Mucosa of stomach (tissue), 1 donor: Measurements from ENCODE around the gene RCE1.

Source experiments
- H3K27me3 ChIP-seq: one replicate; pipeline ENCODE4 v1.7.0; 2013; ENCODE audit warnings: mild to moderate bottlenecking, low read length; ENCODE audit not compliant: control insufficient read depth, insufficient read depth
- H3K36me3 ChIP-seq: one replicate; pipeline ENCODE4 v1.7.0; 2013; ENCODE audit warnings: low read length; ENCODE audit not compliant: control insufficient read depth, insufficient read depth
- H3K4me1 ChIP-seq: one replicate; pipeline ENCODE4 v1.7.0; 2013; ENCODE audit warnings: mild to moderate bottlenecking, low read length; ENCODE audit not compliant: control insufficient read depth, insufficient read depth
- H3K4me3 ChIP-seq: one replicate; pipeline ENCODE4 v1.7.0; 2013; ENCODE audit warnings: low read length
- H3K9ac ChIP-seq: one replicate; pipeline ENCODE4 v1.7.0; 2013; ENCODE audit warnings: mild to moderate bottlenecking, low read length, moderate library complexity
- H3K9me3 ChIP-seq: one replicate; pipeline ENCODE4 v1.7.0; 2013; ENCODE audit warnings: mild to moderate bottlenecking, low read length, moderate library complexity; ENCODE audit not compliant: control insufficient read depth
- donor health status: Pancreatic carcinoma.

The RCE1 gene

DNA sequence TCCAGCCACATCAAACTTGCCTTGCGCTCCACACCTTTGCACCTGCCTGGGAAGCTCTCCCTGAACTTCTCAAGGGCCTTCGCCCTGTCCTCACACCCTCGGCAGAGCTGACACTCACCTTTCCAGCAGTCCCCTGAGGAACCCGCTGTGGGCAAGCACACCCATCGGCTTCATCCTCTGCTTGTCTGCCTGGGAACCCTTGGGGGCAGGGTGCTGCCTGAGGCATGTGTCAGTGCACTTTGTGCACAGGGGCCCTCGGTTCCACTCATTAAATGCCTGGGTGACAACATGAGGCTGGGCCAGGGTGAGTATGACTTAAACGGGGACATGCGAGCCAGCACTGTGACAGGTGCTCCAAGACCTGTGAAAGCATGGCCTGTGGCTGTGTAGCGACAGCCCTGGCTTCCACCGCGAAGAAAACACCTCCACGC, 11.0 kb downstream of the RCE1 start:
- Histone ChIP-seq H3K9ac (no peak overlapping the region), H3K9me3 (no peaks in the 10 kb centered on the region), H3K4me1 (peaks cover 6% of the 10 kb centered on the region), H3K36me3 (no peaks in the 10 kb centered on the region), H3K27me3 (no peaks in the 10 kb centered on the region), H3K4me3 (no peak overlapping the region)

DNA sequence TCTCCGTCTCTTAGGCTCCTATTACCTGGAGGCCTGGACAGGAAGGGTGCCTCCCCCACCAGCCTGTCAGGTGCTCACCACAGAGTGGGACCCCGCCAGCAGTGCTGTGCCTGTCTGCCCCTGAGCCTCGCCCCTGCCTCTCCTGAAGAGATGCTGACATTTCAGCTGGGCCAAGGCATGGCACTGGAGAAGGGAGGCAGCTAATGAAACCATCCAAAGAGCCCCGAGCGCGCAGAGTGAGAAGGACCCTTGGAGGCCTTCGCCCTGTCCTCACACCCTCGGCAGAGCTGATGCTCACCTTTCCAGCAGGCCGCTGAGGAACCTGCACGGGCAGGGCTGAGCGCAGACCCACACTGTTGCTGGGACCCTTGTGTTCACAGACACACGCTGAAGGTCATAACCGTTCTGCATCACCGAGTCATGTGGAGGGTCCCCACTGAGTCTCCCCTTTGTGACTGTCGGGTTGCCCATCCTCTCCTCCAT, 11.5 kb downstream of the RCE1 start:
- Histone ChIP-seq H3K4me1 (peaks cover 10% of the 10 kb centered on the region), H3K9me3 (no peaks in the 10 kb centered on the region), H3K4me3 (no peak overlapping the region), H3K27me3 (no peaks in the 10 kb centered on the region), H3K36me3 (no peaks in the 10 kb centered on the region), H3K9ac (no peak overlapping the region)

DNA sequence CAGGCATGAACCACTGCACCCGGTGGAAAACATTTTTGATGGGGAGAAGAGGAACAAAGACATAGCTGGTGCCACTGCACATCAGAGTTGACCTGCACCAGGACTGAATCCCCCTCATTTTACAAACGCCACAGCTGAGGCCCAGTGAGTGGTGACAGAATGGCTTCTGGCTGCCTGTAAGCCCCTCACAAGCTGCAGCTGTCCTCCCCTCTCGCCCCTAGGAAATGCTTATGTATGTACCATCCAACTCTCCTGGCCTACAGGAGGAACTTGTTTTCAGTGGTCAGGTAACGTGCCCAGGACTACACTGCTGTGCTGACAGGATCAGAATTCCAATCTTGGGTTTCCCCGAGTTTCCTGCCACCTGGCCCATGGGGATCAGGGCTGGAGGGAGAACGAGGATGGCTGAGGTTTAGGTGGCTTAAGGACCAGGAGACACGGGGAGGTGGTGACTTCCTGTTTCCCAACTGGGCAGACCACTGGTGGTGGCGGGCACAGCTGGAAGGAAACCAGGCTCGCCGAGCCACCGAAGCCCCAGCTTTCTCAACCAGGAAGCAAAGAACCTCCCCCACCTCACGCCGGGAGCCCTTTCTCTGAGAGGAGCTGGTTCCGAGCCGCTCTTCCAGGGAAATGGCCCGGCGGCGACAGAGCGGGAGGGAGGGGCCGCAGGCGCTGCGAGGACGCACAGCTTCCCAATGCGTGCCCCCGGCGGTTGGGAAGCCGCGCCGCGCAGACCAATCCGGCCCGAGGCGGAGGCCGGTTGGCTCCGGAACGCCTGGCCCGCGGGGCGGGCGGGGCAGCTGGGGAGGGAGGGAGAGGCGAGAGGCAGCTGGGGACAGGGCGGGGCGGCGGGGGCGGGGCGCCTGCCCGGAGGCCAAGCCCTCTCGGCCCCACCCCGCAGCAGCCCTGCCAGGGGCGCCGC, 12.6 kb downstream of the RCE1 start:
- Histone ChIP-seq H3K27me3 (no peaks in the 10 kb centered on the region), H3K4me1 (peaks cover 10% of the 10 kb centered on the region), H3K9ac (peak overlapping the region; percentile 96), H3K36me3 (no peaks in the 10 kb centered on the region), H3K9me3 (no peaks in the 10 kb centered on the region), H3K4me3 (peak overlapping the region; percentile 89)

DNA sequence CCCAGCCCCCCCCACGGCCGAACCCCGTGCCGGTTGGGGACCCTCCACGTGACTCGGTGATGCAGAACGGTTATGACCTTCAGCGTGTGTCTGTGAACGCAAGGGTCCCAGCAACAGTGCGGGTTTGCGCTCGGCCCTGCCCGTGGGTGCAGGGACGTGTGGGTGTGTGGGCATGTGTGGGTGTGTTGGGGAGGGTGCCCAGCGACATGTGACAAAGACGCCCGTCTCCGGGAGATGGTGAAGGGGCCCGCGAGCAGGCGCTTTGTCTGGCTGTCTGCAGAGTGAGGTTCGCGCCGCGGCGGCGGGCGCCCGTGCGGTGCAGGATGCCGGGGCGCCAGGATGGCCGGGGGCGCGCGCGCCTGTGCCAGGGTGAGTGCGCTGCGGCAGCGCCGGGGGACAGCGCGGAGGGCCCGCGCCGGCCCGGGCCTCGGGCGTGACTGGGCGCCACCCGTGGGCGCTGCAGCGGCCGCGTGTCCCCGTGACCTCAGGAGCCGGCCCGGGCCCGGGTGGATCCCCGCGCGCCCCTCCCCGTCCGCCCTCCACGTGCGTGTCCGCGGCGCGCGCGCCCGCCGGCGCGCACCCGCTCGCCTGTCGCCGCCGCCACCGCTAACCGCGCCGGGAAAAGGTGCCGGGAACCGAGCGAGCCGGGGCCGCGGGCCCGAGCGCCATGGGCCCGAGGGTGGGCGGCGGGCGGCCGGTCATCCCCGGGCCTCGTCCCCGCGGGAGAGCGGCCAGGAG, 13.4 kb downstream of the RCE1 start, which contains the start of gene LRFN4:
TSS of gene LRFN4 (plus strand) at position 569 of the 738 bp plus-strand sequence. CDS start 681 bp downstream, outside the sequence.
- H3K36me3 ChIP-seq = no peaks in the 10 kb centered on the region
- H3K9me3 ChIP-seq = no peaks in the 10 kb centered on the region
- peaks cover 10% of the 10 kb centered on the region for H3K4me1 ChIP-seq
- no peaks in the 10 kb centered on the region for H3K27me3 ChIP-seq
- H3K4me3 ChIP-seq = peak within 1 kb of the TSS; percentile 89
- peak within 1 kb of the TSS; percentile 96 for H3K9ac ChIP-seq

DNA sequence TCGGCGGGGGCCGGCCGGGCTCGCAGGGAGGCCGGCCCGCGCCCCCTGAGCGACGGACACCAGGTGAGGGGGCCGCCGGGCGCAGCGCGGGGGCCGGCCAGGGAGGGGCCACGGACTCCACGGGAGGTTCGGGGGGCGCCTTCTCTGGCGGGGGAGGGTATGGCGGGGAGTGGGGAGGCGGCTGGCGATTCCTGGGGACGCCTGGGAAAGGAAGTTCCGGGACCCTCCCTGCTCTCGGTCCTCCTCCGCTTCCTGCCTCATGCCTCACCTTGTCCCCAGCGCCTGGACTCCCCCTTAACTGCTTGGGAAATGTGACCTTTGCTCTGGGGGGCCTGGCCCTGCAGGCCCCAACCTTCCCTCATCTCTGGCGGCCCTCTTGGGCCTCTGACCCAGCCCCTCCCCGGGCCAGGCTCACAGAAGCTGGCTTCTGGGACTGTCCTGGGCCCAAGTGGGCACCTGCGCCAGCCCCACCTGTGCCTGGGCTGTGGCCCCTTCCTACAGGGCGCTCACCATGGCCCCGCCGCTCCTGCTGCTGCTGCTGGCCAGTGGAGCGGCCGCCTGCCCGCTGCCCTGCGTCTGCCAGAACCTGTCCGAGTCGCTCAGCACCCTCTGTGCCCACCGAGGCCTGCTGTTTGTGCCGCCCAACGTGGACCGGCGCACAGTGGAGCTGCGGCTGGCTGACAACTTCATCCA, 14.1 kb downstream of the RCE1 start:
- H3K9me3 ChIP-seq = no peaks in the 10 kb centered on the region
- peaks cover 10% of the 10 kb centered on the region for H3K4me1 ChIP-seq
- H3K9ac ChIP-seq = no peak overlapping the region
- no peak overlapping the region for H3K4me3 ChIP-seq
- H3K27me3 ChIP-seq = no peaks in the 10 kb centered on the region
- H3K36me3 ChIP-seq = no peaks in the 10 kb centered on the region

DNA sequence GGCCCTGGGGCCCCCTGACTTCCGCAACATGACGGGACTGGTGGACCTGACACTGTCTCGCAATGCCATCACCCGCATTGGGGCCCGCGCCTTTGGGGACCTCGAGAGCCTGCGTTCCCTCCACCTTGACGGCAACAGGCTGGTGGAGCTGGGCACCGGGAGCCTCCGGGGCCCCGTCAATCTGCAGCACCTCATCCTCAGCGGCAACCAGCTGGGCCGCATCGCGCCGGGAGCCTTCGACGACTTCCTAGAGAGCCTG, 14.6 kb downstream of the RCE1 start:
- Histone ChIP-seq H3K4me3 (no peak overlapping the region), H3K36me3 (no peaks in the 10 kb centered on the region), H3K9ac (no peak overlapping the region), H3K27me3 (no peaks in the 10 kb centered on the region), H3K9me3 (no peaks in the 10 kb centered on the region), H3K4me1 (peaks cover 10% of the 10 kb centered on the region)

DNA sequence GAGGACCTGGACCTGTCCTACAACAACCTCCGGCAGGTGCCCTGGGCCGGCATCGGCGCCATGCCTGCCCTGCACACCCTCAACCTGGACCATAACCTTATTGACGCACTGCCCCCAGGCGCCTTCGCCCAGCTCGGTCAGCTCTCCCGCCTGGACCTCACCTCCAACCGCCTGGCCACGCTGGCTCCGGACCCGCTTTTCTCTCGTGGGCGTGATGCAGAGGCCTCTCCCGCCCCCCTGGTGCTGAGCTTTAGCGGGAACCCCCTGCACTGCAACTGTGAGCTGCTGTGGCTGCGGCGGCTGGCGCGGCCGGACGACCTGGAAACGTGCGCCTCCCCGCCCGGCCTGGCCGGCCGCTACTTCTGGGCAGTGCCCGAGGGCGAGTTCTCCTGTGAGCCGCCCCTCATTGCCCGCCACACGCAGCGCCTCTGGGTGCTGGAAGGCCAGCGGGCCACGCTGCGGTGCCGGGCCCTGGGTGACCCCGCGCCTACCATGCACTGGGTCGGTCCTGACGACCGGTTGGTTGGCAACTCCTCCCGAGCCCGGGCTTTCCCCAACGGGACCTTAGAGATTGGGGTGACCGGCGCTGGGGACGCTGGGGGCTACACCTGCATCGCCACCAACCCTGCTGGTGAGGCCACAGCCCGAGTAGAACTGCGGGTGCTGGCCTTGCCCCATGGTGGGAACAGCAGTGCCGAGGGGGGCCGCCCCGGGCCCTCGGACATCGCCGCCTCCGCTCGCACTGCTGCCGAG, 15.1 kb downstream of the RCE1 start:
- H3K9me3 ChIP-seq = no peaks in the 10 kb centered on the region
- peaks cover 10% of the 10 kb centered on the region for H3K4me1 ChIP-seq
- no peaks in the 10 kb centered on the region for H3K36me3 ChIP-seq
- no peaks in the 10 kb centered on the region for H3K27me3 ChIP-seq
- no peak overlapping the region for H3K9ac ChIP-seq
- no peak overlapping the region for H3K4me3 ChIP-seq

DNA sequence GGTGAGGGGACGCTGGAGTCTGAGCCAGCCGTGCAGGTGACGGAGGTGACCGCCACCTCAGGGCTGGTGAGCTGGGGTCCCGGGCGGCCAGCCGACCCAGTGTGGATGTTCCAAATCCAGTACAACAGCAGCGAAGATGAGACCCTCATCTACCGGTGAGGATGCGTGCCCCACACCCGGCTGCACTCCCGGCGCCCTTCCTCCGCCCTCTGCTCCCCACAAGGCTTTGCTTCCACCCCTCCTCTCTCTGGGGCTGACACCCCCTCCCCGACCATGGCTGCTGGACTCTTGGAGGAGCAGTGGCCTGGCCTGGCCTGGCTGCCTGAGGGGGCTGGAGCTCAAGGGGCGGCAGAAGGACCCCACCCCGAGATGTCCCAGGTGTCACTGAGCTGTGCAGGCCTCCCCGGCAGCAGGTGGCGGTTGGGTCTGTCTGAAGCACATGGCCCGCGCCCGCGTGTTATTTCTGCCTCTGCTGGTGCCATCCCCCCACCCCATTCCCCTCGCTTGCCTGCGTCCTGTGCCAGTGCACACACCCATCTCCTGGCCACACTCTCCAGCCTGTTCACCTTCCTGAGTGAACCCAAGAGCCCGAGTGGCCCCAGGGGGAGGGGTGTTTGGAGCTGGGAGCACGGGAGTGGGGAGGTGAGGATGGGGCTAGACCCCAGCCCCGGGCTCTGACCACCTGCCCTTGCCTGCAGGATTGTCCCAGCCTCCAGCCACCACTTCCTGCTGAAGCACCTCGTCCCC, 15.9 kb downstream of the RCE1 start:
- Histone ChIP-seq H3K4me3 (no peak overlapping the region), H3K4me1 (peaks cover 11% of the 10 kb centered on the region)

DNA sequence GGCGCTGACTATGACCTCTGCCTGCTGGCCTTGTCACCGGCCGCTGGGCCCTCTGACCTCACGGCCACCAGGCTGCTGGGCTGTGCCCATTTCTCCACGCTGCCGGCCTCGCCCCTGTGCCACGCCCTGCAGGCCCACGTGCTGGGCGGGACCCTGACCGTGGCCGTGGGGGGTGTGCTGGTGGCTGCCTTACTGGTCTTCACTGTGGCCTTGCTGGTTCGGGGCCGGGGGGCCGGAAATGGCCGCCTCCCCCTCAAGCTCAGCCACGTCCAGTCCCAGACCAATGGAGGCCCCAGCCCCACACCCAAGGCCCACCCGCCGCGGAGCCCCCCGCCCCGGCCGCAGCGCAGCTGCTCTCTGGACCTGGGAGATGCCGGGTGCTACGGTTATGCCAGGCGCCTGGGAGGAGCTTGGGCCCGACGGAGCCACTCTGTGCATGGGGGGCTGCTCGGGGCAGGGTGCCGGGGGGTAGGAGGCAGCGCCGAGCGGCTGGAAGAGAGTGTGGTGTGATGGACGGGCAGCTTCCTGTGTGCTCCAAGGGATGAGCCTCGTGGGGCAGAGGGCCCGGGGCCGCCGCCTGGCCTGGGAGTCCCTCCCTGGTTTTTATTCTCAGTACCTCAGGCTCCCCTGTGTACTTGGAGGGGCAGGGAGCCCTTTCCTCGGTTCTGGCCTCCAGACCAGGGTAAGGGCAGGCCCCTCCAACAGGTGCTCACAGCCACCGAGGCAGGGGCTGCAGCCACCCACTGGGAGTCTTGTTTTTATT, 16.6 kb downstream of the RCE1 start:
- Histone ChIP-seq H3K4me1 (peaks cover 14% of the 10 kb centered on the region), H3K27me3 (no peaks in the 10 kb centered on the region), H3K9me3 (no peaks in the 10 kb centered on the region), H3K4me3 (no peak overlapping the region), H3K36me3 (no peaks in the 10 kb centered on the region), H3K9ac (no peak overlapping the region)

More for the DNA sequence above, 15.9 kb downstream of the RCE1 start:
- Histone ChIP-seq H3K27me3 (no peaks in the 10 kb centered on the region), H3K36me3 (no peaks in the 10 kb centered on the region), H3K9ac (no peak overlapping the region), H3K9me3 (no peaks in the 10 kb centered on the region)

DNA sequence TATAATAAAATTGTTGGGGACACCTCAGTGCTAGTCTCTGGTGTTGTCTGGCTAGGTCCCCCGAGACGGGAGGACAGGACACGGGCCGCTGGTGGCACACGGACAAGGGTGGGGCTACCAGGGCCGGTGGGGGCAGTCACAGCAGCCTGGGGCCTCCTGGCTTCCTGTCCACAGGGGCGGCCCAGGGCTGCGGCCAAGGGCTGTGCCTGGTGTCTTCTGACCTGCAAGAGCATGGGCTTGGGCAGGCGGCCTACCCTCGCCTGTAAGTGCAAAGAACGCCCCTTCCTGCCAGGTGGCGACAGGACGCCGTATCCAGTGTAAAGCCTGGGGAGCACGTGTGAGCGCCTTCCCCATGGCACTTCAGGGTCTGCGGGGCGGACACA, 17.2 kb downstream of the RCE1 start:
- no peaks in the 10 kb centered on the region for H3K27me3 ChIP-seq
- peaks cover 13% of the 10 kb centered on the region for H3K4me1 ChIP-seq
- no peaks in the 10 kb centered on the region for H3K36me3 ChIP-seq
- no peak overlapping the region for H3K4me3 ChIP-seq
- H3K9me3 ChIP-seq = no peaks in the 10 kb centered on the region
- H3K9ac ChIP-seq = no peak overlapping the region
